CD14-positive monocyte (primary cell): ENCODE data around the gene NRXN3. TPM values are rescaled to one million over a fixed set of nuclear protein-coding genes. Genes with fewer than 3 reads are reported as not detected.

ENCODE experiments used
- DNase-seq, 3 donors: peaks; one replicate each; pipeline ENCODE4 v3.0.0-alpha.2; 2011 to 2022
- H2AFZ ChIP-seq: 2 replicates; pipeline ENCODE4 v1.6.0; 2012; ENCODE audit warnings: mild to moderate bottlenecking, low read depth, low read length, inconsistent platforms; ENCODE audit not compliant: insufficient read depth, poor library complexity, severe bottlenecking
- H3K27ac ChIP-seq, 2 donors: 1 replicate in 1 of 2; 2 replicates in 1 of 2; pipeline ENCODE4 v1.5.1; 2012 to 2013; ENCODE audit warnings: low read length in 2 of 2, control low read depth in 1 of 2, inconsistent platforms in 1 of 2, low read depth in 1 of 2, mild to moderate bottlenecking in 1 of 2
- H3K27me3 ChIP-seq, 2 donors: one replicate each; pipeline versions ENCODE4 v1.6.0 to v1.6.1; 2011 to 2013; ENCODE audit warnings: low read length in 2 of 2; ENCODE audit not compliant: control insufficient read depth in 2 of 2, insufficient read depth in 2 of 2
- H3K36me3 ChIP-seq, 2 donors: replicated peaks in 1 of 2; 1 replicate in 1 of 2; 2 replicates in 1 of 2; pipeline versions ENCODE4 v1.5.1 to v1.6.1; 2012 to 2013; ENCODE audit warnings: low read length in 2 of 2, control low read depth in 1 of 2, inconsistent platforms in 1 of 2, mild to moderate bottlenecking in 1 of 2; ENCODE audit not compliant: insufficient read depth in 2 of 2, control insufficient read depth in 1 of 2
- H3K4me1 ChIP-seq, 2 donors: 1 replicate in 1 of 2; 2 replicates in 1 of 2; pipeline versions ENCODE4 v1.5.1 to v1.6.1; 2012 to 2013; ENCODE audit warnings: low read length in 2 of 2, control low read depth in 1 of 2, inconsistent platforms in 1 of 2, mild to moderate bottlenecking in 1 of 2, moderate library complexity in 1 of 2; ENCODE audit not compliant: insufficient read depth in 2 of 2, control insufficient read depth in 1 of 2
- H3K4me2 ChIP-seq: replicated peaks from 2 replicates; pipeline ENCODE3; 2012; ENCODE audit warnings: low read length, moderate library complexity, mild to moderate bottlenecking; ENCODE audit not compliant: poor library complexity, severe bottlenecking; ENCODE audit errors: extremely low read depth
- H3K4me3 ChIP-seq, 3 experiments: fragments of 200-600 bp in 1 of 3; sonication (generic) in 1 of 3; replicated peaks in 1 of 3; 1 replicate in 2 of 3; 2 replicates in 1 of 3; pipeline ENCODE4 v1.5.1; 2011 to 2013; ENCODE audit warnings: low read length in 3 of 3, mild to moderate bottlenecking in 3 of 3, control low read depth in 2 of 3, low read depth in 2 of 3, inconsistent platforms in 1 of 3, moderate library complexity in 1 of 3
- H3K79me2 ChIP-seq: 2 replicates; pipeline ENCODE4 v1.6.0; 2012; ENCODE audit warnings: mild to moderate bottlenecking, control low read depth, inconsistent platforms, low read length, moderate library complexity; ENCODE audit not compliant: insufficient read depth
- H3K9ac ChIP-seq: 2 replicates; pipeline ENCODE4 v1.6.0; 2017; ENCODE audit warnings: low read length, mild to moderate bottlenecking; ENCODE audit not compliant: insufficient read depth, poor library complexity, severe bottlenecking
- H3K9me3 ChIP-seq, 2 donors: replicated peaks in 1 of 2; 1 replicate in 1 of 2; 2 replicates in 1 of 2; pipeline versions ENCODE4 v1.5.1 to v1.6.1; 2012 to 2013; ENCODE audit warnings: low read length in 2 of 2, control low read depth in 1 of 2; ENCODE audit not compliant: control insufficient read depth in 1 of 2, insufficient read depth in 1 of 2
- H4K20me1 ChIP-seq: 2 replicates; pipeline ENCODE4 v1.6.0; 2012; ENCODE audit warnings: mild to moderate bottlenecking, low read length, control low read depth, moderate library complexity; ENCODE audit not compliant: insufficient read depth
- H3K27ac Mint-ChIP-seq, 7 donors: one replicate each; pipeline ENCODE4 v1.8.0; 2020; ENCODE audit warnings: mild to moderate bottlenecking in 7 of 7, mixed read lengths in 7 of 7, moderate library complexity in 6 of 7, inconsistent platforms in 2 of 7
- H3K27me3 Mint-ChIP-seq, 3 donors: one replicate each; pipeline ENCODE4 v1.8.0; 2021 to 2022; ENCODE audit warnings: low read depth in 3 of 3, mild to moderate bottlenecking in 3 of 3, mixed read lengths in 3 of 3, moderate library complexity in 3 of 3, inconsistent platforms in 1 of 3
- H3K36me3 Mint-ChIP-seq, 2 donors: one replicate each; pipeline ENCODE4 v1.8.0; 2020; ENCODE audit warnings: mixed read lengths in 2 of 2, inconsistent platforms in 1 of 2, mild to moderate bottlenecking in 1 of 2
- H3K4me1 Mint-ChIP-seq: one replicate; pipeline ENCODE4 v1.8.0; 2020; ENCODE audit warnings: mild to moderate bottlenecking, mixed read lengths
- H3K4me3 Mint-ChIP-seq, 2 donors: one replicate each; pipeline ENCODE4 v1.8.0; 2020; ENCODE audit warnings: mild to moderate bottlenecking in 2 of 2, mixed read lengths in 2 of 2, moderate library complexity in 1 of 2
- H3K9me3 Mint-ChIP-seq, 7 donors: one replicate each; pipeline ENCODE4 v1.8.0; 2020 to 2022; ENCODE audit warnings: mixed read lengths in 7 of 7, mild to moderate bottlenecking in 6 of 7, moderate library complexity in 6 of 7, inconsistent platforms in 2 of 7
- WGBS: methylation state at CpG from one replicate; pipeline ENCODE4 v1.1.5; 2013; ENCODE audit warnings: missing lambda C conversion rate; ENCODE audit not compliant: insufficient coverage; 5-methylcytosine and 5-hydroxymethylcytosine counted together
- intact Hi-C, 2 donors: fragments of 100-400 bp; cut with micrococcal nuclease; formaldehyde crosslinking; loops; one replicate each; pipeline versions ENCODE4 v1.15.0 to v1.15.1; 2023
- polyA plus RNA-seq, 3 donors: library from polyadenylated mRNA; depleted of rRNA in 1 of 3; unstranded in 2 of 3; stranded (reverse) in 1 of 3; fragments of 300-500 nt in 2 of 3; fragments of >200 nt in 1 of 3; fragmentation: Illumina TruSeq in 2 of 3; gene quantifications; 1 replicate in 2 of 3; 2 replicates in 1 of 3; pipeline ENCODE4 v1.2.3, GENCODE V29; 2012 to 2021
- TF ChIP-seq, protein P1 (sequence below): fragments of 200-600 bp; IDR thresholded peaks from one replicate; pipeline ENCODE4 v1.8.0; 2022; ENCODE audit warnings: antibody characterized with exemption, mild to moderate bottlenecking

NRXN3 gene
- polyA plus RNA-seq, 3 donors, result not detected

- Histone ChIP-seq H3K4me1 (no peaks in the 10 kb centered on the region), H3K9ac (no peak overlapping the region), H3K27ac (no peak overlapping the region), H3K36me3 (no peaks in the 10 kb centered on the region), H3K4me2 (no peak overlapping the region), H4K20me1 (no peaks in the 10 kb centered on the region), H3K9me3 (no peaks in the 10 kb centered on the region), H3K4me3 (no peak overlapping the region), H3K79me2 (no peaks in the 10 kb centered on the region), H3K27me3 (no peaks in the 10 kb centered on the region), H2AFZ (no peak overlapping the region)
- intact Hi-C loops, result no loop called here
- no peaks in the 10 kb centered on the region for H3K36me3 Mint-ChIP-seq
- no peak overlapping the region for H3K27ac Mint-ChIP-seq
- DNase-seq, result no peak
- H3K4me3 Mint-ChIP-seq, result no peak overlapping the region
- H3K4me1 Mint-ChIP-seq, result no peaks in the 10 kb centered on the region
- H3K9me3 Mint-ChIP-seq, result peaks cover 0 to 4% (median 2%) of the 10 kb centered on the region in 7 donors
- no peaks in the 10 kb centered on the region for H3K27me3 Mint-ChIP-seq
- WGBS, result 81% methylated on average over 2 of the region's 3 CpGs
- TF ChIP-seq, protein P1, sequence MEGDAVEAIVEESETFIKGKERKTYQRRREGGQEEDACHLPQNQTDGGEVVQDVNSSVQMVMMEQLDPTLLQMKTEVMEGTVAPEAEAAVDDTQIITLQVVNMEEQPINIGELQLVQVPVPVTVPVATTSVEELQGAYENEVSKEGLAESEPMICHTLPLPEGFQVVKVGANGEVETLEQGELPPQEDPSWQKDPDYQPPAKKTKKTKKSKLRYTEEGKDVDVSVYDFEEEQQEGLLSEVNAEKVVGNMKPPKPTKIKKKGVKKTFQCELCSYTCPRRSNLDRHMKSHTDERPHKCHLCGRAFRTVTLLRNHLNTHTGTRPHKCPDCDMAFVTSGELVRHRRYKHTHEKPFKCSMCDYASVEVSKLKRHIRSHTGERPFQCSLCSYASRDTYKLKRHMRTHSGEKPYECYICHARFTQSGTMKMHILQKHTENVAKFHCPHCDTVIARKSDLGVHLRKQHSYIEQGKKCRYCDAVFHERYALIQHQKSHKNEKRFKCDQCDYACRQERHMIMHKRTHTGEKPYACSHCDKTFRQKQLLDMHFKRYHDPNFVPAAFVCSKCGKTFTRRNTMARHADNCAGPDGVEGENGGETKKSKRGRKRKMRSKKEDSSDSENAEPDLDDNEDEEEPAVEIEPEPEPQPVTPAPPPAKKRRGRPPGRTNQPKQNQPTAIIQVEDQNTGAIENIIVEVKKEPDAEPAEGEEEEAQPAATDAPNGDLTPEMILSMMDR, result no peak
These were observed 1432.6 kb downstream of the NRXN3 start for GRCh38 chr14:79602742-79603141.

GRCh38 chr14:79605849-79606248, 1435.7 kb downstream of the NRXN3 start:
- WGBS, result 75% methylated on average over 1 of the region's 4 CpGs
- no peak overlapping the region for H3K4me3 Mint-ChIP-seq

More at GRCh38 chr14:79605849-79606248, 1435.7 kb downstream of the NRXN3 start:
- Histone ChIP-seq H3K4me2 (no peak overlapping the region), H3K9ac (no peak overlapping the region), H3K27ac (no peak overlapping the region), H4K20me1 (no peaks in the 10 kb centered on the region), H3K79me2 (no peaks in the 10 kb centered on the region), H3K9me3 (no peaks in the 10 kb centered on the region), H3K4me1 (no peaks in the 10 kb centered on the region), H3K27me3 (no peaks in the 10 kb centered on the region), H2AFZ (no peak overlapping the region), H3K36me3 (no peaks in the 10 kb centered on the region), H3K4me3 (no peak overlapping the region)
- DNase-seq, result no peak
- intact Hi-C loops, result no loop called here
- H3K27me3 Mint-ChIP-seq, result no peaks in the 10 kb centered on the region
- no peaks in the 10 kb centered on the region for H3K4me1 Mint-ChIP-seq
- TF ChIP-seq, protein P1, result no peak
- H3K27ac Mint-ChIP-seq, result no peak overlapping the region
- H3K9me3 Mint-ChIP-seq, result peaks cover 0 to 5% (median 2%) of the 10 kb centered on the region in 7 donors
- no peaks in the 10 kb centered on the region for H3K36me3 Mint-ChIP-seq
